Measurements from ENCODE around the gene TRAPPC3. TPM values are rescaled to one million over a fixed set of nuclear protein-coding genes. Genes with fewer than 3 reads are reported as not detected.

Gene TRAPPC3
- total and polyA plus RNA-seq, 9 of the 15 experiments (the other 6 are each of a cell fraction or from before 2014, with no cell fraction given), result 20.6 to 141 (median 112) TPM

GRCh38 chr1:36128126-36128904 is 21.0 kb downstream of the TRAPPC3 start (continued):
- TF ChIP-seq TCF3 (CRISPR knock-in tag; IDR thresholded peaks at IDR 0.05), result peak; percentile 69
- TF ChIP-seq ZBTB7A (IDR thresholded peaks at IDR 0.05; ENCODE audit: borderline replicate concordance, control insufficient read depth, low read depth, low read length), result peak; percentile 30; the same call in 1 of the 2 replicates
- no peak for TF ChIP-seq MLX (CRISPR knock-in tag; conservative IDR thresholded peaks at IDR 0.05)
- no peak for TF ChIP-seq CBX5 (IDR thresholded peaks at IDR 0.05; ENCODE audit: borderline replicate concordance, low read depth)
- no peak for TF ChIP-seq ZNF766 (CRISPR knock-in tag; conservative IDR thresholded peaks at IDR 0.05)
- no peak for TF ChIP-seq ZNF639 (CRISPR knock-in tag; conservative IDR thresholded peaks at IDR 0.05 in 1 of 2, IDR thresholded peaks at IDR 0.05 in 1 of 2)
- TF ChIP-seq ZBTB33 (CRISPR knock-in tag; IDR thresholded peaks at IDR 0.05), result no peak
- TF ChIP-seq EHMT2 (IDR thresholded peaks at IDR 0.05), result 0 out of 2 replicates have a peak, but pooled peaks have one; percentile 22
- no peak for TF ChIP-seq HCFC1 (IDR thresholded peaks at IDR 0.05; ENCODE audit: low read depth, low read length)
- TF ChIP-seq MNT (conservative IDR thresholded peaks at IDR 0.05), result no peak
- TF ChIP-seq RAD21 (CRISPR knock-in tag; conservative IDR thresholded peaks at IDR 0.05 in 1 of 2, IDR thresholded peaks at IDR 0.05 in 1 of 2), result 0 out of 4 replicates have a peak, but pooled peaks of 1 of the 2 experiments have one; percentile 4
- TF ChIP-seq RCOR1 (IDR thresholded peaks at IDR 0.05; ENCODE audit: borderline replicate concordance in 1 of 2, low read depth in 2 of 2, low read length in 2 of 2), result 0 out of 4 replicates have a peak, but pooled peaks of 1 of the 2 experiments have one; percentile 29
- 0 out of 2 replicates have a peak, but pooled peaks have one; percentile 26 for TF ChIP-seq ZBTB2 (IDR thresholded peaks at IDR 0.05)
- no peak for TF ChIP-seq HINFP (tag; conservative IDR thresholded peaks at IDR 0.05; ENCODE audit: low read depth)
- TF ChIP-seq POLR2AphosphoS5 (IDR thresholded peaks at IDR 0.05; ENCODE audit: control insufficient read depth, insufficient read depth, low read depth, low read length), result peak; percentile 45; the same call in 1 of the 2 replicates

Measured in K562 (cell line).